Activated CD8-positive, alpha-beta memory T cell treated with anti-CD3 and anti-CD28 coated beads for 4 hours (primary cell): Measurements from ENCODE around the gene SLC7A10.
"Not testable (repeated sequence)": the region's sequence is repeated elsewhere in the genome, so short reads cannot be mapped to it uniquely, and the experiment has no call there.

Experiments used
- DNase-seq, 2 donors: peaks; one replicate each; pipeline ENCODE4 v3.0.0-alpha.2; 2020; ENCODE audit warnings: low read depth in 2 of 2

SLC7A10 gene

GRCh38 chr19:33216198-33216830, 9.3 kb downstream of the SLC7A10 start:
- DNase-seq: no peak

DNA sequence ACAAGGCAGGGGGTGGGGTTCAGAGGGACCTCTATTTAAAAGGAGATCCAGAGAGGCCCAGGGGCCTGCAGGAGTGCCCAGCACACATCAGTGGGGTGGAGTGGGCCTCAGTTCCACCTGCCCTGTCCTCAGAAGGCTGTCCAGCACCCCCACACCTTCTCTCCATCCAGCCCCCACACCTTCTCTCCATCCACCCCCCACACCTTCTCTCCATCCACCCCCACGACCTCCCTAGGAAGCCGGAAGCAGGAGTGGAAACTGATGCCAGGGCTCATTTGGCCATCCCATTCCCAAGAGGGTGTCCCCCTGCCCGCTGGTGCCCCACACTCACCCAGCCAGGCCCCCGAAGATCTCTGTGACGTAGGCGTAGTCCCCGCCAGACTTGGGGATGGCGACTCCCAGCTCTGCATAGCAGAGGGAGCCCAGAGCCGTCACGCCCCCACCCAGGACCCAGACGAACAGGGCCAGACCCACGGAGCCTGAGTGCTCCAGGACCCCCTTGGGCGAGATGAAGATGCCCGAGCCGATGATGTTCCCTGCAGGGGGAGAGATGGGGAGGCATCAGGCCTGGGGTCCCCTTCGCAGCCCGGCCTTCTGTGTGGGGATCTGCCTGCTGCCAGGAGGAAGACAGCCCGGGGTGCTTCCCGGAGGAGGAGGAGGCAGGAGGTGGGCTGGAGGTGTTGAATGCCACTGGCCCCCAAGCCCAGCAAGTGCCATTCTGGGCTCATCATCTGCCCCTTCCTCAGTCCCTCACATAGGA, 10.0 kb downstream of the SLC7A10 start:
- DNase-seq: no peak

DNA sequence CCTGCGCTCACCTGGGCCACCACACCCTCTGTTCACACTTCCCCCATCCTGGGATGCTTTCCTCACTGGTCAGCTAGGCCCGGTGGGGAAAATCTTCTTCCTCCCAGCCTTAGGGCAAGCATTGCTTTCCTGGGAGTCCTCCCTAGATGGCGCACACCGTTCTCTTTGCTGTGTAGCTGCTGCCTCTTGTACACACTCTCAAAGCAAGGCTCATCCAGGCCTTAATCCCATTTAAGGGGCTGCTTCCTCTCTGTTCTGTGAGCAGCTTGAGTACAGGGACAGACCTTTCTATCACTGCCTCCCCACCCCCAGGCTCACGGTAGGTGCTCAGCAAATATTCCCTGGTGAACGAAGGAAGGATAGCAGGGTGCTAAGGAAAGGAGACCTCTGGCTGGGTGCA, 11.1 kb downstream of the SLC7A10 start:
- DNase-seq: no peak

DNA sequence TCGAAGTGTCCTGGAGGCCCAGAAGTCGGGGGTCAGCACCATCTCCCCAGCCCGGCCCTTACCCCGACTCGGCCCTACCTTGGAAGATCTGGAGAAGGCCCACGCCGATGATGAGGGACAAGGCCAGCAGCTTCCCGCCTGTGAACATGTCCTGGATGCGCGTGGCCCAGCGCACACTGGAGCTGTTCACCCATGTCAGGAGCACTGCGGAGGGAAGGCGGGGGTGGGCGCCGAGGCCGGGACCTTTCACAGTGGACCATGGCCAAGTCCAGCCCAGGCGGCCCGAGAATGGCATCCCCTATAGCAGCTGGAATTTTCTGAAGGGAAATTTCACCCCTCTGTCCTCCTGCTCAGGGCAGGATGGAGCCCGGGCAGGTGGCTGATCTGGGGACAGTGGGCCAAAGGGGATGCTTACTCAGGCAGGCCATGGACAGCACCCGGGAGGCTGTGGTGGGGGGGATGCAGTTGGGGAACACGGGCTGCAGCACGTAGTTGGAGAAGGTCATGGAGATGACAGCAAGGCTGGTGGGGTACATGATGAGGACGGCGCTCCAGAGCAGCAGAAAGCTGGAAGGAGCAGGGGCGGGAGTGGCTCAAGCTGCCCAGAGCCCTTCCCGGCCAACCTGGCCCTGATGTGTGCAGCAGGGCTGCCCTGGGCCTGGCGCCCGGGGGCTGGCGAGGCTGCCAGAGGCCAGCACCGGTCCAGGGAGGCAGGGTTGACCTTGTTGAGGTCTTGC, 13.0 kb downstream of the SLC7A10 start:
- DNase-seq: no peak

- DNase-seq: no peak
These were observed 13.7 kb downstream of the SLC7A10 start for GRCh38 chr19:33211794-33212435.

GRCh38 chr19:33210266-33210940, 15.2 kb downstream of the SLC7A10 start:
- no peak for DNase-seq

- not testable (repeated sequence) for DNase-seq
These were observed 15.8 kb downstream of the SLC7A10 start for GRCh38 chr19:33209850-33210230.

- DNase-seq: no peak
These were observed 16.5 kb downstream of the SLC7A10 start for GRCh38 chr19:33208904-33209849.

DNA sequence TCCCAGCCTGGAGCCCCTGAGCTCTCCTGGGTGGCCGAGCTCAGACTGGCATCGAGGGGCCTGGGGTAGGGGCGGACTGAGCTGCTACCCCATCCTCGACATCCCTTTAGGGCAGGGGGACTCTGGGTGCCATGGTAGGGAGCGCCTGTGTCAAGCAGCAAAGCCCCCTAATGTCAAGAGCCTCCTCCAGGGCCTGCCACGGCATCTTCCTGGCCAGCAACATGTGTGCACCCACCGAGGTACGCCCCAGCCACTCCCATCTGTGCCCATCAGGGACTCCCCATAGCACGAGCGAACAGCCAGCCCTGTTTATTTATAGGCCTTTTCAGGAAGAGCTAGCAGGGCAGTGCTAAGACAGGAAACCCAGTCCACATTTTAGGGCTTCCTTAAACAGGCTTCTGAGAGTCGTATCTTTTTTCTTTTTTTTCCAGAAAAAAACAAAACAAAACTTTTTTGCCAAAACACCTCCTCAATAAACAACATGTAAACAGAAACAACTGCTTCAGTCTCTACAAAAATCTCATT, 17.2 kb downstream of the SLC7A10 start:
- DNase-seq: no peak

GRCh38 chr19:33207903-33208302, 17.7 kb downstream of the SLC7A10 start:
- DNase-seq: no peak

DNA sequence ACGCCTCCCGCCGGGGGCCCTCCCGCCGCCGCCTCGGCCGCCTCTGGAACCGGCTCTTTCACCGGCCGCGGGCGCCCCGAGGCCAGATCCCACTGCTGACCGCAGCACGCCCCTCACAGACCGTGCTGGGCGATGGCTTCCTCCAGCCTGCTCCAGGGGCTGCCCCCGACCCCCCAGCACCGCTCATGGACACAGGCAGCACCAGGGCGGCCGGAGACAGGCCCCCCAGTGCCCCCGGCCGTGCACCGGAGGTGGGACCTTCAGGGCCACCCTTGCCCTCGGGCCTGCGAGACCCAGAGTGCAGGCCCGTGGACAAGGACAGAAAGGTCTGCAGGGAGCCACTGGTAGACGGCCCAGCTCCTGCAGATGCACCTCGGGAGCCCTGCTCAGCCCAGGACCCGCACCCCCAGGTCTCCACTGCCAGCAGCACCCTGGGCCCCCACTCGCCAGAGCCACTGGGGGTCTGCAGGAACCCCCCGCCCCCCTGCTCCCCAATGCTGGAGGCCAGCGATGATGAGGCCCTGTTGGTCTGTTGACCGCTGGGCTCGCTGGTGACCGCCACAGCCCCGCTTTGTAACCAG, 18.5 kb downstream of the SLC7A10 start:
- DNase-seq: no peak

- DNase-seq: no peak
These were observed 19.2 kb downstream of the SLC7A10 start for GRCh38 chr19:33206261-33207039.

- no peak for DNase-seq
These were observed 20.0 kb downstream of the SLC7A10 start for GRCh38 chr19:33205531-33206260.

DNA sequence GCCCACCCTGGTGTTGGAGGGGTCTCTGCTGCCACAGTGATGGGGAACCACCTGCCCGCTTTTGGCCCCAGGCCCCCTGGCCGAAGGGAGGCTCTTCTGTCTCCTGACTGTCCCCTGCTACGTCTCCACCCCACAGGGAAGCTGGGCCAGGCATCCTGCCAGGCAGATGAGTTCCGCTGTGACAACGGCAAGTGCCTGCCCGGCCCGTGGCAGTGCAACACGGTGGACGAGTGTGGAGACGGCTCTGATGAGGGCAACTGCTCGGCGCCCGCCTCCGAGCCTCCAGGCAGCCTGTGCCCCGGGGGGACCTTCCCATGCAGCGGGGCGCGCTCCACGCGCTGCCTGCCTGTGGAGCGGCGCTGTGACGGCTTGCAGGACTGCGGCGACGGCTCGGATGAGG, 20.5 kb downstream of the SLC7A10 start:
- no peak for DNase-seq

GRCh38 chr19:33204136-33204973, 21.3 kb downstream of the SLC7A10 start:
- no peak for DNase-seq

DNA sequence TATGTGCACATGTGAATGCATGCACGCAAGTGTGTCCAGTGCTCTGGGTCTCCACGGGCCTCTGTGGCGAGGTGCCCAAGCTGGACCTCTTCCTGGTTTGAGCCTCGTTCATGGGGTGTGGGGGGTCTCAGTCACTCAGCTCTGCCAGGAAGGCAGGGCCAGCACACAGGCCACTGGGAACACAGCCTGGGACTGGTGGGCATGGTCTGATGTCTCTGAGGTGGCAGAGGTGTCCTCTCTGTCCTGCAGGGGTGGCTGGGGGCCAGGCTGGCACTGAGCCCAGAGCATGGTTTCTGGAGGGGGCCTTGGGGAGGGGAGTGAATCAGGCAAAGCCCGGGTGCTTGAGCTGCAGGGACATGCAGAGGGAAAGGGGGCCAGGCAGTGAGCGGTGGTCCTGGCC, 22.1 kb downstream of the SLC7A10 start:
- DNase-seq: no peak
